ENCODE data around the gene PPP5C.

PPP5C gene

GRCh38 chr19:46380690-46381089 lies 33.8 kb downstream of the PPP5C start:
- no peak overlapping the region for H3K4me3 ChIP-seq (replicated peaks; ENCODE audit: low read depth, low read length)
- DNase-seq (ENCODE audit: low read depth) = no peak
- TF ChIP-seq, protein P1, sequence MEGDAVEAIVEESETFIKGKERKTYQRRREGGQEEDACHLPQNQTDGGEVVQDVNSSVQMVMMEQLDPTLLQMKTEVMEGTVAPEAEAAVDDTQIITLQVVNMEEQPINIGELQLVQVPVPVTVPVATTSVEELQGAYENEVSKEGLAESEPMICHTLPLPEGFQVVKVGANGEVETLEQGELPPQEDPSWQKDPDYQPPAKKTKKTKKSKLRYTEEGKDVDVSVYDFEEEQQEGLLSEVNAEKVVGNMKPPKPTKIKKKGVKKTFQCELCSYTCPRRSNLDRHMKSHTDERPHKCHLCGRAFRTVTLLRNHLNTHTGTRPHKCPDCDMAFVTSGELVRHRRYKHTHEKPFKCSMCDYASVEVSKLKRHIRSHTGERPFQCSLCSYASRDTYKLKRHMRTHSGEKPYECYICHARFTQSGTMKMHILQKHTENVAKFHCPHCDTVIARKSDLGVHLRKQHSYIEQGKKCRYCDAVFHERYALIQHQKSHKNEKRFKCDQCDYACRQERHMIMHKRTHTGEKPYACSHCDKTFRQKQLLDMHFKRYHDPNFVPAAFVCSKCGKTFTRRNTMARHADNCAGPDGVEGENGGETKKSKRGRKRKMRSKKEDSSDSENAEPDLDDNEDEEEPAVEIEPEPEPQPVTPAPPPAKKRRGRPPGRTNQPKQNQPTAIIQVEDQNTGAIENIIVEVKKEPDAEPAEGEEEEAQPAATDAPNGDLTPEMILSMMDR (IDR thresholded peaks at IDR 0.05; ENCODE audit: low read length, missing control alignments) = no peak

DNA sequence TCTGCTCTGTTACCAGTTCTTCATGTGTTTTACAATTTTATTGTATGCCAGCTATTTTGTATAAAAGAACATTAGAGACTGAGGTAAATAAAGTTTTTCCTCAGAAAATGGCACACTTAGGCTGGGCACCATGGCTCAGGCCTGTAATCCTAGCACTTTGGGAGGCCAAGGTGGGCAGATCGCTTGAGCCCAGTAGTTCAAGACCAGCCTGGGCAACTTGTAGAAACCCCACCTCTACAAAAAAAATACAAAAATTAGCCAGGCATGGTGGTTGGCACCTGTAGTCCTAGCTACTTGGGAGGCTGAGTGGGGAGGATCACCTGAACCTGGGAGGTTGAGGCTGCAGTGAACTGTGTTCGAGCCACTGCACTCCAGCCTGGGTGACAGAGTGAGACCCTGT lies 34.5 kb downstream of the PPP5C start:
- no peak overlapping the region for H3K4me3 ChIP-seq (replicated peaks; ENCODE audit: low read depth, low read length)
- no peak for DNase-seq (ENCODE audit: low read depth)

DNA sequence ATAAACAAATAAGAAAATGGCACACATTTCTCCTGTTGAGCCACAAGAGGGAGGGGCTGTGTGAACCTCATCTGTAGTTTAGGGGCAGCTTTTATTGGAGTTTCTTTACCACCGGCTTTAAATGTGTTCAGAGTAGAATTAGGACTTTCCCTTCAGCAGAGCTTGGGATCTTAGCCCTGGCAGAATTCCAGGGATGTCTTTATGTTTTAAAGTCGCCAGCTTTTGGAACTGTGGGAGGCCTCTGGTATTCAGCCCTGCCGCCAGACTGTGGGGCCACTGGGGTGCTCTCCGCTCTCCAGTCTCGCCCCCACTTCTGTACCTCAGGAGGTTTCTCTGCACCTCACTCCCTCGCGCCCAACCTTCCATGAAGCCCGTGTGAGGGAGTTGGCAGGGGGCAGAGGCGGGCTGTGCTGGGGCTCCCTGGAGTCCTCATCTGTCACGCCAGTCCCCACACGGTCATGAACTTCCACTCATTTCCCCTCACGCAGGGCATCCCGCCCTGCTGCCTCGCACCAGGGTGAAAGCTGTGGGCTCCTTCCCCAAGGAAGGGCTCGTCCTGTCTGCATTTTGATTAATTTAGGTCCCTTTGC lies 35.0 kb downstream of the PPP5C start:
- TF ChIP-seq, protein P1 (IDR thresholded peaks at IDR 0.05; ENCODE audit: low read length, missing control alignments) = no peak
- H3K4me3 ChIP-seq (replicated peaks; ENCODE audit: low read depth, low read length) = no peak overlapping the region
- DNase-seq (ENCODE audit: low read depth) = no peak

More for the DNA sequence above, 34.5 kb downstream of the PPP5C start:
- TF ChIP-seq, protein P1 (IDR thresholded peaks at IDR 0.05; ENCODE audit: low read length, missing control alignments) = no peak

DNA sequence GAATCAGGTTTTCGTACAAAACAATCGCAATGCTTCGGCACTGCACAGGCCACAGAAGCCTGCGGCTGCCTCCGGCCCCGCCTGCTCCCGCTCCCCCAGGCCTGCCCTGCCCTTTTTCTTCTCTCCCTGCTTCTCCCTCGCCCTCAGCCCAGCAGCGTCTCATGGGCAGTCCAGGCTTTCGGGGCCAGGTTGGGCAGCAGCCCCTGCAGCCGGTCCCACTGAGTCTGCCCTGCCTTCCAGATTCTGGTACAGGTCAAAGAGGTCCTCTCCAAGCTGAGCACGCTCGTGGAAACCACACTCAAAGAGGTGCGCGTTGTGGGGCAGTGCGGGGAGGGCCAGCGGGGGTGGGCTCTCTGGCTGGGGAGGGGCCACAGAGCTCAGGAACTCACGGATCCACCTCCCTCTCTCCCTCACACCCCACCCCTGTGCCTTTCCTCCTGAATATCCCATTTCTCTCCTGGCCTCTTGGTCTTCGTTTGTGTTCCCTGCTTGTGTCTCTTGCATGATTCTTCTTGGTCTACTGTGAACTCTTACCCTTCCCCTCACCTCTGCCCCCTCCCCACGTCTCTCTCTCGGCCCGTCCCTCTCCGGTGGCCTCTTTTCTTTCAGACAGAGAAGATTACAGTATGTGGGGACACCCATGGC lies 36.4 kb downstream of the PPP5C start:
- no peak overlapping the region for H3K4me3 ChIP-seq (replicated peaks; ENCODE audit: low read depth, low read length)
- TF ChIP-seq, protein P1 (IDR thresholded peaks at IDR 0.05; ENCODE audit: low read length, missing control alignments) = no peak
- DNase-seq (ENCODE audit: low read depth) = no peak

DNA sequence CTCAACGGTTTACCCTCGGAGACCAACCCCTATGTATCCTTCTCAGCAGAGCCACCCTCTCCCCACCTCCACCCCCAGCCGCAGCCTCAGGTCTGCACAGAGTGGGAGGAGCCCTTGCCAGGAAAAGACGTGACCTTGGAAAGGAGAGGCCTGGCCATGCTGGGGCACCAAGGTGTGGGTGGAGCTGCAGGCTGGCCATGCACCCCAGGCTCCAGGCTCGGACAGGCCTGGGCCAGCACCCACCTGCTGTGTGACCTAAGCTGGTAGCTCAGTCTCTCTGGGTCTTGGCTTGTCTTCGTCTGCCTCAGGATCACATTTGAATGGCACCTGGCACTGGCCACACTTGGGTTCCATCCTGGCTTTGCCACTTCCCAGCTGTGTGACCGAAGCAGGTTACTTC lies 37.0 kb downstream of the PPP5C start:
- DNase-seq (ENCODE audit: low read depth) = no peak
- TF ChIP-seq, protein P1 (IDR thresholded peaks at IDR 0.05; ENCODE audit: low read length, missing control alignments) = no peak
- no peak overlapping the region for H3K4me3 ChIP-seq (replicated peaks; ENCODE audit: low read depth, low read length)

- DNase-seq (ENCODE audit: low read depth) = no peak
- H3K4me3 ChIP-seq (replicated peaks; ENCODE audit: low read depth, low read length) = no peak overlapping the region
Observed at GRCh38 chr19:46384396-46384795, 37.5 kb downstream of the PPP5C start.

More at GRCh38 chr19:46384396-46384795, 37.5 kb downstream of the PPP5C start:
- TF ChIP-seq, protein P1 (IDR thresholded peaks at IDR 0.05; ENCODE audit: low read length, missing control alignments) = no peak

Data from fibroblast of pulmonary artery (primary cell).